ENCODE data around the gene C1QTNF2. TPM values are rescaled to one million over a fixed set of nuclear protein-coding genes. Genes with fewer than 3 reads are reported as not detected.

The C1QTNF2 gene
- total and polyA plus RNA-seq, 2 donors (not counting 1 experiment from before 2014, with no cell fraction given): 2.3 TPM

GRCh38 chr5:160317434-160317833 lies 53.0 kb downstream of the C1QTNF2 start:
- H2AFZ ChIP-seq (ENCODE audit: low read length): no peak overlapping the region
- H3K27me3 ChIP-seq (ENCODE audit: control insufficient read depth, insufficient read depth, low read length): peaks cover 4% of the 10 kb centered on the region
- H3K4me2 ChIP-seq (ENCODE audit: extremely low read depth, insufficient read depth, low read length): no peak overlapping the region
- TF ChIP-seq EZH2 (IDR thresholded peaks at IDR 0.05; ENCODE audit: low read length, missing control alignments) (no peak), CTCF (conservative IDR thresholded peaks at IDR 0.05 in 1 of 2, IDR thresholded peaks at IDR 0.05 in 1 of 2; ENCODE audit: low read depth in 1 of 2, low read length in 2 of 2) (no peak)
- no peaks in the 10 kb centered on the region for H3K9me3 ChIP-seq (ENCODE audit: control insufficient read depth, insufficient read depth, low read depth, low read length)
- H3K79me2 ChIP-seq (ENCODE audit: control insufficient read depth, insufficient read depth, low read length): no peaks in the 10 kb centered on the region
- H3K36me3 ChIP-seq (ENCODE audit: control insufficient read depth, insufficient read depth, low read length): no peaks in the 10 kb centered on the region
- no peak overlapping the region for H3K27ac ChIP-seq (ENCODE audit: insufficient read depth, low read length)
- H3K4me3 ChIP-seq (replicated peaks in 1 of 4; ENCODE audit: control extremely low read depth in 1 of 4, insufficient read depth in 1 of 4, low read depth in 3 of 4, low read length in 4 of 4): no peak overlapping the region
- DNase-seq (ENCODE audit: low read depth in 2 of 2): no peak
- H4K20me1 ChIP-seq (ENCODE audit: control insufficient read depth, extremely low read depth, insufficient read depth, low read length): no peaks in the 10 kb centered on the region
- H3K4me1 ChIP-seq (ENCODE audit: control insufficient read depth, extremely low read depth, insufficient read depth, low read length): no peaks in the 10 kb centered on the region
- no peak overlapping the region for H3K9ac ChIP-seq (ENCODE audit: insufficient read depth, low read length)

GRCh38 chr5:160315968-160316367 lies 54.5 kb downstream of the C1QTNF2 start:
- Histone ChIP-seq H2AFZ (ENCODE audit: low read length) (no peak overlapping the region), H3K9ac (ENCODE audit: insufficient read depth, low read length) (no peak overlapping the region)

GRCh38 chr5:160312960-160313727 lies 57.3 kb downstream of the C1QTNF2 start:
- Histone ChIP-seq H3K9me3 (ENCODE audit: control insufficient read depth, insufficient read depth, low read depth, low read length) (no peaks in the 10 kb centered on the region), H3K4me3 (replicated peaks in 1 of 4; ENCODE audit: control extremely low read depth in 1 of 4, insufficient read depth in 1 of 4, low read depth in 3 of 4, low read length in 4 of 4) (peak overlapping the region; percentile 39 to 62 (median 56)), H3K79me2 (ENCODE audit: control insufficient read depth, insufficient read depth, low read length) (no peaks in the 10 kb centered on the region), H3K4me2 (ENCODE audit: extremely low read depth, insufficient read depth, low read length) (peak overlapping the region; percentile 82), H3K27me3 (ENCODE audit: control insufficient read depth, insufficient read depth, low read length) (peaks cover 11% of the 10 kb centered on the region), H3K36me3 (ENCODE audit: control insufficient read depth, insufficient read depth, low read length) (no peaks in the 10 kb centered on the region), H4K20me1 (ENCODE audit: control insufficient read depth, extremely low read depth, insufficient read depth, low read length) (no peaks in the 10 kb centered on the region), H3K27ac (ENCODE audit: insufficient read depth, low read length) (no peak overlapping the region), H3K9ac (ENCODE audit: insufficient read depth, low read length) (no peak overlapping the region), H2AFZ (ENCODE audit: low read length) (no peak overlapping the region), H3K4me1 (ENCODE audit: control insufficient read depth, extremely low read depth, insufficient read depth, low read length) (no peaks in the 10 kb centered on the region)
- TF ChIP-seq EZH2 (IDR thresholded peaks at IDR 0.05; ENCODE audit: low read length, missing control alignments) (no peak), CTCF (conservative IDR thresholded peaks at IDR 0.05 in 1 of 2, IDR thresholded peaks at IDR 0.05 in 1 of 2; ENCODE audit: low read depth in 1 of 2, low read length in 2 of 2) (no peak)
- DNase-seq (ENCODE audit: low read depth in 2 of 2): no peak

More at GRCh38 chr5:160315968-160316367, 54.5 kb downstream of the C1QTNF2 start:
- Histone ChIP-seq H3K27ac (ENCODE audit: insufficient read depth, low read length) (no peak overlapping the region), H4K20me1 (ENCODE audit: control insufficient read depth, extremely low read depth, insufficient read depth, low read length) (no peaks in the 10 kb centered on the region), H3K4me3 (replicated peaks in 1 of 4; ENCODE audit: control extremely low read depth in 1 of 4, insufficient read depth in 1 of 4, low read depth in 3 of 4, low read length in 4 of 4) (no peak overlapping the region), H3K4me1 (ENCODE audit: control insufficient read depth, extremely low read depth, insufficient read depth, low read length) (no peaks in the 10 kb centered on the region), H3K36me3 (ENCODE audit: control insufficient read depth, insufficient read depth, low read length) (no peaks in the 10 kb centered on the region), H3K79me2 (ENCODE audit: control insufficient read depth, insufficient read depth, low read length) (no peaks in the 10 kb centered on the region), H3K27me3 (ENCODE audit: control insufficient read depth, insufficient read depth, low read length) (peaks cover 7% of the 10 kb centered on the region), H3K4me2 (ENCODE audit: extremely low read depth, insufficient read depth, low read length) (no peak overlapping the region), H3K9me3 (ENCODE audit: control insufficient read depth, insufficient read depth, low read depth, low read length) (no peaks in the 10 kb centered on the region)
- peak in 1 of 2 donors; percentile 67 for DNase-seq (ENCODE audit: low read depth in 2 of 2)
- TF ChIP-seq EZH2 (IDR thresholded peaks at IDR 0.05; ENCODE audit: low read length, missing control alignments): no peak
- TF ChIP-seq CTCF (conservative IDR thresholded peaks at IDR 0.05 in 1 of 2, IDR thresholded peaks at IDR 0.05 in 1 of 2; ENCODE audit: low read depth in 1 of 2, low read length in 2 of 2): no peak
